Ishikawa (cell line): ENCODE measurements around the gene ENOX1.

Experiments
- CEBPB ChIP-seq: IDR thresholded peaks from 2 replicates; pipeline ENCODE4 v1.6.1; 2012
- CREB1 ChIP-seq: IDR thresholded peaks from 2 replicates; pipeline ENCODE4 v1.6.1; 2012; ENCODE audit warnings: low read depth
- EGR1 ChIP-seq: IDR thresholded peaks from 2 replicates; pipeline ENCODE4 v1.6.1; 2012
- EP300 ChIP-seq: IDR thresholded peaks from 2 replicates; pipeline ENCODE4 v1.6.1; 2012; ENCODE audit warnings: borderline replicate concordance
- FOXM1 ChIP-seq: IDR thresholded peaks from 2 replicates; pipeline ENCODE4 v1.6.1; 2012; ENCODE audit warnings: low read depth, borderline replicate concordance
- NFIC ChIP-seq: IDR thresholded peaks from 2 replicates; pipeline ENCODE4 v1.6.1; 2012
- RAD21 ChIP-seq: IDR thresholded peaks from 2 replicates; pipeline ENCODE4 v1.6.1; 2012; ENCODE audit warnings: low read depth
- REST ChIP-seq: IDR thresholded peaks from 2 replicates; pipeline ENCODE4 v1.6.1; 2012; ENCODE audit warnings: low read depth, mild to moderate bottlenecking
- TAF1 ChIP-seq: IDR thresholded peaks from 2 replicates; pipeline ENCODE4 v1.6.1; 2012; ENCODE audit warnings: low read depth, mild to moderate bottlenecking
- TCF12 ChIP-seq: IDR thresholded peaks from 2 replicates; pipeline ENCODE4 v1.6.1; 2012; ENCODE audit warnings: low read depth
- TEAD4 ChIP-seq: IDR thresholded peaks from 2 replicates; pipeline ENCODE4 v1.6.1; 2012
- USF1 ChIP-seq: IDR thresholded peaks from 2 replicates; pipeline ENCODE4 v1.6.1; 2012
- YY1 ChIP-seq: IDR thresholded peaks from 2 replicates; pipeline ENCODE4 v1.6.1; 2012; ENCODE audit warnings: low read depth
- ZBTB7A ChIP-seq: IDR thresholded peaks from 2 replicates; pipeline ENCODE4 v1.6.1; 2012; ENCODE audit warnings: low read depth
- TF ChIP-seq, protein P1 (sequence below): IDR thresholded peaks from 2 replicates; pipeline ENCODE4 v1.6.1; 2012

ENOX1 gene

GRCh38 chr13:43572656-43573360, 214.0 kb downstream of the ENOX1 start:
- TF ChIP-seq NFIC (no peak), EP300 (no peak), FOXM1 (no peak), REST (no peak), RAD21 (no peak), USF1 (no peak), TAF1 (no peak), TCF12 (no peak), ZBTB7A (no peak), EGR1 (no peak), YY1 (no peak)

GRCh38 chr13:43569658-43570057, 217.1 kb downstream of the ENOX1 start:
- no peak for TF ChIP-seq TCF12
- no peak for TF ChIP-seq TAF1
- TF ChIP-seq TEAD4: no peak
- TF ChIP-seq REST: no peak
- TF ChIP-seq EGR1: no peak
- no peak for TF ChIP-seq USF1
- TF ChIP-seq, protein P1, sequence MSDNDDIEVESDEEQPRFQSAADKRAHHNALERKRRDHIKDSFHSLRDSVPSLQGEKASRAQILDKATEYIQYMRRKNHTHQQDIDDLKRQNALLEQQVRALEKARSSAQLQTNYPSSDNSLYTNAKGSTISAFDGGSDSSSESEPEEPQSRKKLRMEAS: no peak
- no peak for TF ChIP-seq NFIC
- no peak for TF ChIP-seq EP300
- TF ChIP-seq ZBTB7A: no peak
- TF ChIP-seq YY1: no peak
- no peak for TF ChIP-seq CREB1
- no peak for TF ChIP-seq RAD21
- TF ChIP-seq FOXM1: no peak
- no peak for TF ChIP-seq CEBPB

- TF ChIP-seq, protein P1: no peak
- no peak for TF ChIP-seq TEAD4
- TF ChIP-seq FOXM1: no peak
- no peak for TF ChIP-seq CREB1
- no peak for TF ChIP-seq EGR1
- no peak for TF ChIP-seq USF1
Observed at GRCh38 chr13:43567608-43568007, 219.2 kb downstream of the ENOX1 start.

DNA sequence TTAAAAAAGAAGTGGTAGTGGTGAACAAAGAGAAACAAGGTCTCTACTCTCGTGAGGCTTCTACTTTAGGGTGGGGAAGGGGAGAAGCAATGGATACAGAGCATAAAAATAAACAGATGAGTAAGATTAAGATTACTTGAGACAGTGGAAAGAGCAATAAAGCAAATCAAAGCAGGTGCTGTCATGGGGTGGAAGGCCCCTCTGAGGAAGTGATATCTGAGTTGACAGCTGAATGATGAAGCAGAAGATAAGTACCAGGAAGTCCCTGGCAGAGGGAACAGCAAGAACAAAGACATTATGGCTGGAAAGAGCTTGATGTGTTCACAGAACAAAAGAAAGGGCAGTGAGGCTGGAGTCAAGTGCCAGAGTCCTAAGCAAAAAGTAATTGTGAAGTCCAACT, 221.8 kb downstream of the ENOX1 start:
- TF ChIP-seq YY1 (no peak), NFIC (no peak), TAF1 (no peak), ZBTB7A (no peak), USF1 (no peak), CREB1 (no peak), EP300 (no peak), CEBPB (no peak), RAD21 (no peak), FOXM1 (no peak), REST (no peak)
